GM13977 (cell line): ENCODE results near the gene A4GALT.

Experiments used
- DNase-seq: peaks from one replicate; pipeline ENCODE4 v3.0.0; 2012; ENCODE audit warnings: low spot score
- CTCF ChIP-seq: IDR thresholded peaks from 2 replicates; pipeline ENCODE4 v1.5.1; 2012; ENCODE audit warnings: mild to moderate bottlenecking, control low read depth; ENCODE audit not compliant: insufficient read depth; ENCODE audit errors: extremely low read depth, missing control alignments
- in situ Hi-C: fragments of 300-500 bp; cut with MboI; formaldehyde crosslinking; loops from one replicate; pipeline ENCODE4 v1.12.0; 2022; ENCODE audit warnings: low sequenced_read_pairs, low pct_unique_long_range_greater_than_20kb, mixed read lengths, inconsistent platforms; ENCODE audit not compliant: unreplicated experiment

A4GALT gene

GRCh38 chr22:42688241-42689211, 32.1 kb downstream of the A4GALT start:
- TF ChIP-seq CTCF = no peak
- in situ Hi-C loops = no loop called here
- DNase-seq = no peak

DNA sequence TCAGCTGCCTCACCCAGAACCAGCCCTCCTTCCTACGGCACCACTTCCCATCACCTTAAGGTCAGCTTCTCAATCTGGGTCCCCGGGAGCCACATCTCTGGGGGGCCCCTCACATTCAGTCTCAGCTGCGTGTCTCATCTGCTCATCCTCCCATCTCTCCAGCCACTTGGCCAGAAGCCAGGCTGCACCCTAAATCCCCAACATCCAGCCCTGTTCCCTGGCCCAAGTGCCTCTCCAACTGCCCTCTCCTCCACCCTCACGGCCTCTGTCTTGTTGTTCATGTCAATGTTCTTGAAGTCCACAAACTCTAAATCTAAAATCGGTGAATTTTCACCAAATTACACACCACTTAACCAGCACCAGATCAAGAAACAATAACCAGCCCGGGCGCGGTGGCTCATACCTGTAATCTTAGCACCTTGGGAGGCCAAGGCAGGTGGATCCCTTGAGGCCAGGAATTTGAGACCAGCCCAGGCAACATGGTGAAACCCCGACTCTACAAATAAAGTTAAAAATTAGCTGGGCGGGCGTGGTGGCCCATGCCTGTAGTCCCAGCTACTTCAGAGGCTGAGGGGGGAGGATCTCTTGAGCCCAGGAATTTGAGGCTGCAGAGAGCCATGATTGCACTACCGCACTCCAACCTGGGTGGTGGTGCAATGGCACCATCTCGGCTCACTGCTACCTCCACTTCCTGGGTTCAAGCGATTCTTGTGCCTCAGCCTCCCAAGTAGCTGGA, 33.7 kb downstream of the A4GALT start:
- no peak for DNase-seq
- TF ChIP-seq CTCF = no peak
- in situ Hi-C loops = no loop called here

DNA sequence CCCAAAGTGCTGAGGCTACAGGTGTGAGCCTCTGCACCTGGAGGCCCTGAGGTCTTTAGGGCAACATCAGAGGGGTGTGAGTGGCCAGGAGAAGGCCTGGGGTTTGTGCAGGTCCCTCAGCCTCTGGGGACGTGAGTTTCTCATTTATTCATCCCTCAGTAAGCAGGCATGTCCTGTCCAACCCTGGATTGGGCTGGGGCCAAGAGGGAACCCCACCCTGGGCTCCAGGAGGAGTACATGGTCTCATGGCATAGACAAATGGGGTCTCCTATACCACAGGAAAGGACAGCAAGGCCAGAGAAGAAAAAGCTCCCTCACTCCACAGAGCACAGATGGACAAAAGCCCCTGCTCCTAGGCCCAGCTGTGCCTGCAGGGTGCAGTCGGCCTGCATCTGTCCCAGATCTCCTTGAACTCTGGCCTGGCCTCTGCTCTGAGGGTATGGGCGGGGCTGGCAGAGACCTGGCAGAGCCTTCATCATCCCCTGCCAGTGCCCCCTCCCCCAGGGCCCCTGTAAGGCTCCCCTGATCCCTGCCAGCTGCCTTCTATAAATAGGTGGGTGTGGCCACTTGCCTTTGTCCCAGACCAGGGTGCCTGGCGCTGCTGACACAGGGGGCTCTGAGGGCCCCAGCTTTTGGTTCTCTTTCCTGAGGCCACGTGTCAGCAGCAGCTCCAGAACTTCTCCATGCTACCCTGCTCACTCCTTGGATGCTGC, 34.6 kb downstream of the A4GALT start:
- TF ChIP-seq CTCF = no peak
- DNase-seq = no peak
- in situ Hi-C loops = no loop called here

GRCh38 chr22:42684462-42685195, 36.0 kb downstream of the A4GALT start:
- no peak for TF ChIP-seq CTCF
- DNase-seq = no peak
- in situ Hi-C loops = no loop called here

DNA sequence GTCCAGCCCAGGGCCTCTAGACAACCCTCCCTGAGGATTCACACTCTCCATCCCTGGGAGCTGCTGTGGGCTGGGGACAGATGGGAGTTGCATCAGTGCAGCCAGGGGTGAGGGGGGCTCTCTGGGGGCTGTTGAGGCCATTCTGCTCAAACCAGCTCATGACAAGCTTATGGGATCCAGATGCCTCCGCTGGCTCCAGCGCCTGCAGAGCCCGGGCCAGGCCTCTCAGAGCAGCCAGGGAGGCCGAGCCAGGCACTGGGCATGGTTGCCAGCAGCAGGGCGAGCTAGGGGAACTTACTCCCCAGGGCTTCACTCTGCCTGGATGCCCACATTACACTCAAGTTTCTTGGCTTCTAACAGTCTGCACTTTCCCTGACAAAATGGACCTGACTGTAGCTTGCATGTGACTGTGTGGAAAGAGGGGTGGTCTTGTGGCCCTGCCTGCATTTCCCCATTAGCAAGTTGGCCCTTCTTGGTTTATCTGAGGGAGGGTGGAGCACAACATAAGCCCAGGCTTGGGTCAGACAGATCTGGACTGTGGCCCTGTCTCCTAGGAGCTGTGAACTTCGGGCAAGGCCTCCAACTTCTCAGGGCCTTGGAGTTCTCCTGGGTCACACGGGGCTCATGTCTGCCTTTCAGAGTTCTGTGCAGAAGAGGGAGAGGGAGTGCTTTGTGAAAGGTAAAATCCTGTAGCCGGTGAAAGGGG, 36.9 kb downstream of the A4GALT start:
- in situ Hi-C loops = no loop called here
- no peak for DNase-seq
- TF ChIP-seq CTCF = no peak
